NCI-H1105 (cell line): Measurements from ENCODE around the gene BDP1.
"Not testable (repeated sequence)": the region's sequence is repeated elsewhere in the genome, so short reads cannot be mapped to it uniquely, and the experiment has no call there.

Experiments
- DNase-seq: peaks from one replicate; lab custom pipeline; 2025; lab: John Stamatoyannopoulos, UW

The BDP1 gene

GRCh38 chr5:71455427-71456361 lies at the start of gene BDP1:
Gene BDP1 (plus strand): TSS chr5:71455651. CDS start chr5:71455878, 227 bp downstream.
- peak; percentile 76 for DNase-seq

GRCh38 chr5:71410088-71410487 lies 45.4 kb upstream of the BDP1 start:
- not testable (repeated sequence) for DNase-seq

- DNase-seq, result not testable (repeated sequence)
Observed at GRCh38 chr5:71415626-71416025, 39.8 kb upstream of the BDP1 start.

- not testable (repeated sequence) for DNase-seq
Observed at GRCh38 chr5:71418026-71418425, 37.4 kb upstream of the BDP1 start.

DNA sequence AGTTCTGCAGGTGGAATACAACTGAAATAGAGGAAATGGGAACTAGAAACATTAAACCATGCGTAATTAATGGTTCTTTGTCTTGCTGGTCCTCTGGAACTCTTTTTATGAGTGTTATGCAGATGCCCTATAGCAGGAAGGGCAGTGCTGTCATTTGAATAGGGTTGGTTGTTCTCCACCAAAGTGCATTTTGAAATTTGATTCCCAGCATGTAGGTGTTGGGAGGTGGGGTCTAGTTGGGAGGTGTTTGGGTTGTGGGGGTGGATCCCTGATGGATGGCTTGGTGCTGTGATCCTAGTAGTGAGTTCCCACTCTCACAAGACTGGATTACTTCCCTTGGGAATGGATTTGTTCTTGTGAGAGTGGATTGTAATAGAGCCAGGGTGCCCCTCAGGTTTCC lies 34.2 kb upstream of the BDP1 start:
- DNase-seq, result not testable (repeated sequence)

- not testable (repeated sequence) for DNase-seq
Observed at GRCh38 chr5:71423896-71424295, 31.6 kb upstream of the BDP1 start.

DNA sequence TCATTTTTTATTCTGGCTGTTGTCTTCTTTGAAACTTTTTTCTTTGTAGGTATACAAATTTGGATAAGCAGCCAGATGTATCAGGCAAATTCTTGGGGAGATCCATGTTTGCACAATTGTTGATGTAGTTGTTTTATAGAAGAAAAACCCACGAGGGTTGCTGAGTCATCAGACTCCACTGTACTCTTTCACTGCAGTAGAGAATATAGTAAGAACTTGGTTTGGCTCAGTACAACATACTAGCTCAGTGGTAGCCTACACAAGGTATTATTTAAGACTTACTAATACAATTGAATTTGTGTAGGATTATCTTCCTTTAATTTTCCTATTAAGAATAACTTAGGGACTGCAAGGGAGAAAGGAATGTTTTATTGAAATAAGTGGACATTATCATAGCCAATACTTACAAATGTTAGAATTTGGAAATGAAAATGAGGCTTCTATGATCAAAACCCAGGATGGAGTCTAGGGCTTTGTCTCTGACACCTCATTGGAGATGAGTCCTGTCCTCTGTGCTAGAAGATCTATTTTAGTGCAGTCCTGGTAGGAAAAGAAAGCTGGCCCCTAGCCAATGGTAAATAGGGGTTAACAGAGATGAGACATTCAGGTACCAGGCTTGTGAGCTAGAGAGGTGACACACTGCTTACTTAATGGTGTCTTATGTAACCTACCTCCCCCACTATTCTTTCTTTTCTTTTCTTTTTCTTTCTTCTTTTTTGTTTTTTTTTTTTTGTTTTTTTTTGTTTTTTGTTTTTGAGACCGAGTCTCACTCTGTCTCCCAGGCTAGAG lies 28.6 kb upstream of the BDP1 start:
- not testable (repeated sequence) for DNase-seq

GRCh38 chr5:71432410-71432809 lies 23.0 kb upstream of the BDP1 start:
- not testable (repeated sequence) for DNase-seq

- not testable (repeated sequence) for DNase-seq
Observed at GRCh38 chr5:71434825-71435224, 20.6 kb upstream of the BDP1 start.

- not testable (repeated sequence) for DNase-seq
Observed at GRCh38 chr5:71441564-71441963, 13.9 kb upstream of the BDP1 start.

DNA sequence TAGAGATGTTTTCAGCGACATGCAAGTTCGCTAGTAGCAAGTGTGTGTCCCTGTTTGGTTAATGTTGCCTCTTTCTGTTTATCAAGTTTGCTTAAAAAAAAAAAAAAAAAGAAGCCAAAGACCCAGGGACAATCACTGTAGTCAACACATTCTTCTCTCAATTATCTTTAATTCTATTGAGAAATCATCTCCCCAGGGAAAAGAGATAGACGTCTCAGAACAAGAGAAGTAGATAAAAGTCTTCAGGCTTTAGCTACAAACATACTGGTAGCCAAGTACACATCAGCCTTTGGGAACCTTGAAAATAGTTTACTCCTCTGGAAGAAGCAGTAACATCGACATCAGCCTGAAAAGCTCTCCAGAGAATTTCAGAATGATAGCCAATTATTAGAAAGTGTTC lies 11.6 kb upstream of the BDP1 start:
- not testable (repeated sequence) for DNase-seq

- not testable (repeated sequence) for DNase-seq
Observed at GRCh38 chr5:71445015-71445414, 10.4 kb upstream of the BDP1 start.

- not testable (repeated sequence) for DNase-seq
Observed at GRCh38 chr5:71445523-71446152, 9.8 kb upstream of the BDP1 start.

DNA sequence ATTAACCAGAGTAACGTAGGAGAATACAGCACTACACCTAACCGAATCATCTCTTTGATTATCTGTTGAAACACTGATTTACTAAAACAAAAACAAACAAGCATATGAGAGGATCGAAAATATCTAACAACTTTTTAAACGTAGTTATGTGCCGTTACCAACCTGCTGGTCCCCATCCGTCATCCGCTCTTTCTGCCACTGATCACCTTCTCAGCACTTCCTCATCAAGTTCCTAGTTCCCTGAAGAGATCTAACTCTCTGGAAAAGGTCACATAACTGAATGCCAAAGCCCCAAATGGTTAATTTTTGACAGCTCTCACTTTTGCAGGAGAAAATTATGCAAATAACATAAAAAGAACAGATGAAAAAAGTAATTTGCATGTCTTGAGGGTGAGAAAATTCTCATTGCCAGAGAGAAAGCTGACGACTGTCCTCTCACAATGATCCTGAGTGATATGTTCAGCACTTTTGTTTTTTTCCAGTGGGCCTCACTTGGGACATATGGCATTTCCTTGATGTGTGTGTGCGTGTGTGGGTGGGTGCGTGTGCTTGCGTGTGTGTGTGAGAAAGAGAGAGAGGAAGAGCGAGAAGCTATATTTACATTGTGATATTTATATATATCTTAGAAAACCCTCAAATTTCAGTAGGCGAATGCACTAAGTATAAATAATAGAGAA lies 8.8 kb upstream of the BDP1 start:
- DNase-seq, result not testable (repeated sequence)

DNA sequence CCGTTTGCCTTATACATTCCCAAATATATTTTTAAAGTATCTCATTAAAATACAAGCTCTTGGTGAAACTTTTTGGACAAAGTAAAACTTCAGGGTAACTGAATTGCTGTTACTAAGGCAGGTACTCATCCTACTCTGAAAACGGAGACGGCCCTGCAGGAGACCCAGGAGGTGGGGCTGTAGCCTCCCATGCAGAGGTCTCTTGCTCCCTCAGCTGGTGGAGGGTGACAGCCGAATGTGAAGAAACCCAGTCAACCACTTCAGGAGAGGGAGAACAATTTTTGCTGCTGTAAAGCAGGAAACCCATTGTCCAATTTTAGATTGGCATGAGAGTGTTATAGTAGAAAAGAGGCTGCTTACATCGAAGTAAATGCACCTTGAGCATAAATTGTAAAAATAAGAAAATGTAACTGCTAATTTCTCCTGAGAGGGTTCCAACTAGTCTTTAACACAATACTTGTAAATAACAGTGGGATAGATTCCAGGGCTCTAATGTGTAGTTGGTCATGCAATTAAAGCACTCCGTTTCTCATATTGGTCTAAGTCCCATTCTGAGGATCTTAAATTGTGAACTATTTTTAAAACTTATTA lies 8.1 kb upstream of the BDP1 start:
- peak; percentile 56 for DNase-seq

- DNase-seq, result no peak
Observed at GRCh38 chr5:71452876-71453275, 2.6 kb upstream of the BDP1 start.

GRCh38 chr5:71454913-71455312 lies 538 bp upstream of the BDP1 start:
- DNase-seq, result no peak

- no peak for DNase-seq
Observed at GRCh38 chr5:71456362-71456743, 902 bp downstream of the BDP1 start.

DNA sequence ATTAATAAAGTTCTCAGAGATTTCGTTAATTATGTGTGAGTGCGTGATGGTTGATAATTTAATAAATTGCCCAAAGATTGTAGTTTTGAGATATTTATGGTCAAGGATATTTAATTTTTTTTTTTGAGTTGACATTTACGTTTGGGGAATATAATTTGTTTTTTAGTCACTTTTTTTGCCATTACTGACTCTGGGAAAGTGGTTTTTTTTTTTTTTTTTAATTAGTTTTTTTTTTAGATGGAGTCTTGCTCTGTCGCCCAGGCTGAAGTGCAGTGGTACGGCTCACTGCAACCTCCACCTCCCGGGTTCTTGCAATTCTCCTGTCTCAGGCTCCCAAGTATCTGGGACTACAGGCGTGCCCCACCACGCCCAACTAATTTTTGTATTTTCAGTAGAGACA lies 1.7 kb downstream of the BDP1 start:
- DNase-seq, result no peak

GRCh38 chr5:71460693-71461092 lies 5.2 kb downstream of the BDP1 start:
- no peak for DNase-seq

- DNase-seq, result no peak
Observed at GRCh38 chr5:71461360-71461759, 5.9 kb downstream of the BDP1 start.
